ENCODE data around the gene RNF214.
"Not testable (repeated sequence)": the region's sequence is repeated elsewhere in the genome, so short reads cannot be mapped to it uniquely, and the experiment has no call there.

RNF214 gene

GRCh38 chr11:117197516-117198456 lies 34.7 kb upstream of the RNF214 start:
- no peak for DNase-seq (ENCODE audit: low read depth in 2 of 2)

DNA sequence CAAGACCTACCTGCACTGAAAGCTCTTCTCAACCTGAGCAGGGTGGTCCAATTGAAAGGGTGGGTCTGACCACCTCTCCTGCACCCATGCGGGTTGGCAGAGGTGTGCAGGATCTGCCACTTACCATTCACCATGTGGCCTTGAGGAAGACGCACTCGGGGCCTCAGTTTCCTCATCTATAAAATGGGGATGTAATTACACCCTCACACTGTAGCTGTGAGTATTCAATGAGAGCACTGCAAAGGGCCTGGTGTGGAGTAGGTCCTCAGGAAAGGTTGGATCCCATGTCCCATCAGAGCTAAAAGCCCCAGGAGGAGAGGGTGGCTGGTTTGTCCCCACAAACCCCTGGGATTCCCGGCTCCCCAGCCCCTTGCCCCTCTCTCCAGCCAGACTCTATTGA lies 33.9 kb upstream of the RNF214 start:
- no peak for DNase-seq (ENCODE audit: low read depth in 2 of 2)

DNA sequence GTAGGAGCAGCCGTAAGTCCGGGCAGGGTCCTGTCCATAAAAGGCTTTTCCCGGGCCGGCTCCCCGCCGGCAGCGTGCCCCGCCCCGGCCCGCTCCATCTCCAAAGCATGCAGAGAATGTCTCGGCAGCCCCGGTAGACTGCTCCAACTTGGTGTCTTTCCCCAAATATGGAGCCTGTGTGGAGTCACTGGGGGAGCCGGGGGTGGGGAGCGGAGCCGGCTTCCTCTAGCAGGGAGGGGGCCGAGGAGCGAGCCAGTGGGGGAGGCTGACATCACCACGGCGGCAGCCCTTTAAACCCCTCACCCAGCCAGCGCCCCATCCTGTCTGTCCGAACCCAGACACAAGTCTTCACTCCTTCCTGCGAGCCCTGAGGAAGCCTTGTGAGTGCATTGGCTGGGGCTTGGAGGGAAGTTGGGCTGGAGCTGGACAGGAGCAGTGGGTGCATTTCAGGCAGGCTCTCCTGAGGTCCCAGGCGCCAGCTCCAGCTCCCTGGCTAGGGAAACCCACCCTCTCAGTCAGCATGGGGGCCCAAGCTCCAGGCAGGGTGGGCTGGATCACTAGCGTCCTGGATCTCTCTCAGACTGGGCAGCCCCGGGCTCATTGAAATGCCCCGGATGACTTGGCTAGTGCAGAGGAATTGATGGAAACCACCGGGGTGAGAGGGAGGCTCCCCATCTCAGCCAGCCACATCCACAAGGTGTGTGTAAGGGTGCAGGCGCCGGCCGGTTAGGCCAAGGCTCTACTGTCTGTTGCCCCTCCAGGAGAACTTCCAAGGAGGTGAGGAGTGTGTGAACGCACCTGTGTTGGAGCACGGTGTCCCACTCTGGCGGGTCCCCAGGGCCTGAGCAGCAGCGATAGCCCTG lies 33.2 kb upstream of the RNF214 start, which contains the start of gene TAGLN:
Gene TAGLN (plus strand): TSS at position 318 of the 863 bp plus-strand sequence. CDS start 3,644 bp downstream, outside the sequence.
- peak; percentile 97 for DNase-seq (ENCODE audit: low read depth in 2 of 2)

- DNase-seq (ENCODE audit: low read depth in 2 of 2) = no peak
These were observed 32.3 kb upstream of the RNF214 start for GRCh38 chr11:117199916-117200812.

GRCh38 chr11:117200813-117201657 lies 31.4 kb upstream of the RNF214 start:
- no peak for DNase-seq (ENCODE audit: low read depth in 2 of 2)

DNA sequence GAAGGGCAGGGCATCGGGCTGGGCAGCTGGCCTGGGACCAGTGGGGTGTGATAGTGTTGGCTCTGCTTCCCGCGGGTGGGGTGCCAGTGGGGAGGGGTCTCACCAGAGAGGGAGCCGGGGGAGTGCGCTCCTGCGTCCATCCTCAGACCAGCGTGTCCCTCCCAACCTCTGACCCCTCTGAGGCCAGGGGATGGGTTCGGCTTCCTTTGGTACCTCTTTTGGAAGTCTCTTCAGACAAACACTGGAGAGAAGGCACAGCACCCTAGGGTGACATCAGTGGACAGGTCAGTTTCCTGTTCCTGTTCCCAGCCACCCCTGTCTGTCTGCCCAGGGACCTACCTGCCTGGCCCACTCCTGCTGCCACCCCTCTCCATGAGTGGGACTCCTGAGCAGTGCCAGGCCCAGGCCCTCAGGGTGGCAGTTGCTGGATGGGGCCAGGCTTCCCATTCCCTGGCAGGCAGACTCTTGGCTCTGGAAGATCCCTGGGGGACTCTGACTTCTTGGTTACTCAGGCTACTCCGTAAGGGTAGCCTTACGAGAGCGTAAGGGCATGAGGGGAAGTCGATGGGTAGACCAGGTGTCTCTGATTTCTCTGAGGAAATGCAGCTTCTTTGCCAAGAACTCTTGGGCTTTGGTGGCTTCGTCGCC lies 30.7 kb upstream of the RNF214 start:
- no peak for DNase-seq (ENCODE audit: low read depth in 2 of 2)

- no peak for DNase-seq (ENCODE audit: low read depth in 2 of 2)
These were observed 29.9 kb upstream of the RNF214 start for GRCh38 chr11:117202386-117203068.

DNA sequence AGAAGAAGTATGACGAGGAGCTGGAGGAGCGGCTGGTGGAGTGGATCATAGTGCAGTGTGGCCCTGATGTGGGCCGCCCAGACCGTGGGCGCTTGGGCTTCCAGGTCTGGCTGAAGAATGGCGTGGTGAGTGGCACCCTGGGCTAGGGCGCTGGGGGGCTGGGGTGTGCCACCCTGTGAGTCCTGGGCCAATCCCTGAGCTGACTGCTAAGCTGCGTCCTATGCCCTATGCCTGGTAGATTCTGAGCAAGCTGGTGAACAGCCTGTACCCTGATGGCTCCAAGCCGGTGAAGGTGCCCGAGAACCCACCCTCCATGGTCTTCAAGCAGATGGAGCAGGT lies 29.4 kb upstream of the RNF214 start:
- no peak for DNase-seq (ENCODE audit: low read depth in 2 of 2)

DNA sequence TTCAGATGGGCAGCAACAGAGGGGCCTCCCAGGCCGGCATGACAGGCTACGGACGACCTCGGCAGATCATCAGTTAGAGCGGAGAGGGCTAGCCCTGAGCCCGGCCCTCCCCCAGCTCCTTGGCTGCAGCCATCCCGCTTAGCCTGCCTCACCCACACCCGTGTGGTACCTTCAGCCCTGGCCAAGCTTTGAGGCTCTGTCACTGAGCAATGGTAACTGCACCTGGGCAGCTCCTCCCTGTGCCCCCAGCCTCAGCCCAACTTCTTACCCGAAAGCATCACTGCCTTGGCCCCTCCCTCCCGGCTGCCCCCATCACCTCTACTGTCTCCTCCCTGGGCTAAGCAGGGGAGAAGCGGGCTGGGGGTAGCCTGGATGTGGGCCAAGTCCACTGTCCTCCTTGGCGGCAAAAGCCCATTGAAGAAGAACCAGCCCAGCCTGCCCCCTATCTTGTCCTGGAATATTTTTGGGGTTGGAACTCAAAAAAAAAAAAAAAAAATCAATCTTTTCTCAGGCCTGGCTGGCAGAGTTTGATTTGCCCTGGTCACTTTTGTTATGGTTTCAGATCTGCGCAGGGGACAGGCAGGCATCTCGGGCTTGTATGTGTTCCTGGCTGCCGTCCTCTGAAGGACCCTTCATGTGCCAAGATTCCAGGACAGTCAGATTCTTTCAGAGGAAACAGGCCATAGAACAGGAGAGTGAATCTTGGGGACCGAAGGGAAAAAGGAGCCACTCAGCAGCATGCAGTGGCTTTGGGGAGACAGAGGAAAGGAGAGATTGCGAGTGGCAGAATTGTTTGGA lies 28.0 kb upstream of the RNF214 start:
- DNase-seq (ENCODE audit: low read depth in 2 of 2) = no peak

DNA sequence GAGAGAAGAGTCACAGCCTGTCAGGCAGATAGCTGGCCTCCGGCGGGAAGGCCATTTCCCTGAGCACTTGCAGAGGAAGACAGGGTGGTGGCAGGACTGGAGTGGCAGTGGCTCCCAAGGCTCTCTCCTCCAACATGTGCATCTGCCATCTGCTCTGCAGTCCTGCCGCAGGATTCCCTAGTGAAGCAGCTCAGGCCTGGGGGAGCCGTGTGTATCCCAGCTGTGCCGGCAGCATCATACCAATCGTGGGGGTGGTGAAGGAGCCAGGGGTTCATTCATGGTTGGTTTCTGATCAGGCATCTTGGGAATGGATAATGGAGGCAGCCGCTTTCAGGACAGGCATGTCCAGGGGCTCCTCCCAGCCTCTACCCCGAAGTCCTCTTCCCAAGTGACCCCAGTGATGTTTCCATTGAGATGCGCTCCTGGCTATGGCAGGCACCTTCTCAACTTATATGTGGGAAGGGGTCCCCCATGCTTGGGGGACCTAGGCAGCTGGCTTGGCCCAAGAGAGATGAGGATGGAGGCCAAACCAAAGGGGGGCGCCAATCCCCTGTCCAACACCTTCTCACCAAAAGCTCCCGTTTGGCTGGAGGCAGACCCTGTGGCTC lies 27.2 kb upstream of the RNF214 start:
- no peak for DNase-seq (ENCODE audit: low read depth in 2 of 2)

GRCh38 chr11:117206111-117206510 lies 26.4 kb upstream of the RNF214 start:
- not testable (repeated sequence) for DNase-seq (ENCODE audit: low read depth in 2 of 2)

DNA sequence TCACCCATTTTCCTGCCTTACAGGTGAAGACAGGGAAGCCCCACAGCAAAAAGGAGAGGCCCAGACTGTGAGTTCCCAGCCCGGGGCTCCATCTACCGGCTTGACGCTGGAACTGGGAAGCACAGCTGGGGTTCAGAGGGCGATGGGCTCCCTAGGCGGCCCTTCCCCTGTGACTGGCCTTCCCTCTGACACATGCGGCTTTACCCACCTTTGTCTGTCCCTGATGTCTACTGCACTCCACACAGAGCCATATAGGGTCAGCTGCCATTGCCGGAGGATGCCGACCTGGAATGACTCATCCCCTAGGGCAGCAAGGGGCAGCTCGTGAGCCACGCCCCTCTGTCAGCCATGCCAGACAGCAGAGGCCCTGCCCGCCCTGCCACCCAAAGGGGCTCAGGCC lies 25.6 kb upstream of the RNF214 start:
- DNase-seq (ENCODE audit: low read depth in 2 of 2) = not testable (repeated sequence)

DNA sequence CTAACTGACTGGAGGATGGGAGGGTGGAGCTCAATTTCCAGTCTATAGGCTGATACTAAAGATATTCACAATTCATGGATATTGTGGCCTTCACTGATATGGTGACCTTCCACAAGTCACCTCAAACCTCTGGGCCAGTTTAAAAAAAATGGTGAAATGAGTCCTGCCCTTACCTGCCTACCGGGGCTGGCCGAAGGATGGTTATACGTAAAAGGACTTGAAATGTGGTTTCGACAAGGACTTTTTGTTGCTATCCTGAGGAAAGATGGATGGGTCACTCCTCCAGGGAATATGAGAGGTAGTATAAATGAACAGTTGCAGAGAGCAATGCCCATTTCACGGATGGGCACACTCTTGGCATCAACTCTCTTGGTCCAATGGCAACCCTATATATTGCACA lies 25.0 kb upstream of the RNF214 start:
- DNase-seq (ENCODE audit: low read depth in 2 of 2) = not testable (repeated sequence)

DNA sequence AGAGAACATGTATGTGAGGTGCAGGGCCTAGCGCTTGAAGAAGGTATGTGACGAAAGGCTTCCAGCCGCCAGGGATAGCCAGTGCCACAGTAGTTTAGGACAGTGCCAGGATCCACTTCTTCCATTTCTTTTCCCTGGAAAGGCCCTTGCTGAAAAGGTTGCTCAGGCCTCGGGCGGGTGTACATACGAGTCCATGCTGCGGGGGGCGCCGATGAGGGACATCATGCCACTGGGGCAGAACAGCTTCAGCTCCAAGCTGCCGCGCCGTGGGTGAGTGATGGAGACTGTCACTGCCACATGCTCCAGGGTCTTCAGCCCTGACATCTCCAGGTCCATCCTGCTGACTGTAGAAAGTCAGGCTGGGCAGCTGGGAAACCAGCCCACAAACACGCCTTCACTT lies 23.8 kb upstream of the RNF214 start:
- not testable (repeated sequence) for DNase-seq (ENCODE audit: low read depth in 2 of 2)

- not testable (repeated sequence) for DNase-seq (ENCODE audit: low read depth in 2 of 2)
These were observed 22.9 kb upstream of the RNF214 start for GRCh38 chr11:117209351-117210125.

GRCh38 chr11:117210620-117211019 lies 21.9 kb upstream of the RNF214 start:
- no peak for DNase-seq (ENCODE audit: low read depth in 2 of 2)

- no peak for DNase-seq (ENCODE audit: low read depth in 2 of 2)
These were observed 19.6 kb upstream of the RNF214 start for GRCh38 chr11:117212697-117213355.

Data from fibroblast of skin of left quadriceps (primary cell).